Kidney epithelial cell (primary cell): ENCODE measurements around the gene SESN1. TPM values are rescaled to one million over a fixed set of nuclear protein-coding genes. Genes with fewer than 3 reads are reported as not detected.
"Not testable (repeated sequence)": the region's sequence is repeated elsewhere in the genome, so short reads cannot be mapped to it uniquely, and the experiment has no call there.

ENCODE experiments used
- DNase-seq: peaks from one replicate; pipeline ENCODE4 v3.0.0-alpha.2; 2010; ENCODE audit warnings: low read depth
- H3K27me3 ChIP-seq: 2 replicates; pipeline ENCODE4 v1.6.0; 2011; ENCODE audit warnings: low read length; ENCODE audit not compliant: control insufficient read depth, insufficient read depth
- H3K36me3 ChIP-seq: 2 replicates; pipeline ENCODE4 v1.5.1; 2011; ENCODE audit warnings: low read length; ENCODE audit not compliant: control insufficient read depth, insufficient read depth
- H3K4me3 ChIP-seq: 2 replicates; pipeline ENCODE4 v1.5.1; 2011; ENCODE audit warnings: low read depth, mild to moderate bottlenecking, control low read depth, low read length
- total RNA-seq: library from RNA; depleted of rRNA; stranded (reverse); fragments of >200 nt; gene quantifications from 2 replicates; pipeline ENCODE4 v1.2.3, GENCODE V29; 2015
- TF ChIP-seq, protein P1 (sequence below): IDR thresholded peaks from 2 replicates; pipeline ENCODE4 v1.5.1; 2011; ENCODE audit warnings: mild to moderate bottlenecking, moderate library complexity, low read length, control low read depth, inconsistent platforms; ENCODE audit not compliant: insufficient read depth, poor library complexity, severe bottlenecking

Gene SESN1
- total RNA-seq, 1 donor from 2014 or later, result 13.2 TPM

DNA sequence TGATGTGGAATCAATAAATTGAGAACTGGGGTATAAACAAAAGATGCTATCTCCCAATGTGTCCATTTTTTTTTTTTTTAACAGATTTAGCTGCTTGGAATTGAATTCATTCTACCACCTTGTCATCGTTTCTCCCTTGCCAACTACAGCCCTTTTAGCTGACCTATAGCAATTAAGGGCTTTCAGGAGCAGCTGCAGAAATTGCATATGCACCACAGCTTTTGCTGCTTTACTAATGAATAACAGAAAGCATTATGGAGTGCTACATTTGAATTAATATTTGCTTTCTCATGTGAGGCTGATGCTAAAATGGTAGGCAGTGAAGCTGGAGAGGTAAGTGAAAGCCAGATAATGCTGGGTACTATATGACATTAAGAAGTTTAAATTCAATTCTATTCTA is 5.7 kb downstream of the SESN1 start:
- TF ChIP-seq, protein P1, sequence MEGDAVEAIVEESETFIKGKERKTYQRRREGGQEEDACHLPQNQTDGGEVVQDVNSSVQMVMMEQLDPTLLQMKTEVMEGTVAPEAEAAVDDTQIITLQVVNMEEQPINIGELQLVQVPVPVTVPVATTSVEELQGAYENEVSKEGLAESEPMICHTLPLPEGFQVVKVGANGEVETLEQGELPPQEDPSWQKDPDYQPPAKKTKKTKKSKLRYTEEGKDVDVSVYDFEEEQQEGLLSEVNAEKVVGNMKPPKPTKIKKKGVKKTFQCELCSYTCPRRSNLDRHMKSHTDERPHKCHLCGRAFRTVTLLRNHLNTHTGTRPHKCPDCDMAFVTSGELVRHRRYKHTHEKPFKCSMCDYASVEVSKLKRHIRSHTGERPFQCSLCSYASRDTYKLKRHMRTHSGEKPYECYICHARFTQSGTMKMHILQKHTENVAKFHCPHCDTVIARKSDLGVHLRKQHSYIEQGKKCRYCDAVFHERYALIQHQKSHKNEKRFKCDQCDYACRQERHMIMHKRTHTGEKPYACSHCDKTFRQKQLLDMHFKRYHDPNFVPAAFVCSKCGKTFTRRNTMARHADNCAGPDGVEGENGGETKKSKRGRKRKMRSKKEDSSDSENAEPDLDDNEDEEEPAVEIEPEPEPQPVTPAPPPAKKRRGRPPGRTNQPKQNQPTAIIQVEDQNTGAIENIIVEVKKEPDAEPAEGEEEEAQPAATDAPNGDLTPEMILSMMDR, result no peak

DNA sequence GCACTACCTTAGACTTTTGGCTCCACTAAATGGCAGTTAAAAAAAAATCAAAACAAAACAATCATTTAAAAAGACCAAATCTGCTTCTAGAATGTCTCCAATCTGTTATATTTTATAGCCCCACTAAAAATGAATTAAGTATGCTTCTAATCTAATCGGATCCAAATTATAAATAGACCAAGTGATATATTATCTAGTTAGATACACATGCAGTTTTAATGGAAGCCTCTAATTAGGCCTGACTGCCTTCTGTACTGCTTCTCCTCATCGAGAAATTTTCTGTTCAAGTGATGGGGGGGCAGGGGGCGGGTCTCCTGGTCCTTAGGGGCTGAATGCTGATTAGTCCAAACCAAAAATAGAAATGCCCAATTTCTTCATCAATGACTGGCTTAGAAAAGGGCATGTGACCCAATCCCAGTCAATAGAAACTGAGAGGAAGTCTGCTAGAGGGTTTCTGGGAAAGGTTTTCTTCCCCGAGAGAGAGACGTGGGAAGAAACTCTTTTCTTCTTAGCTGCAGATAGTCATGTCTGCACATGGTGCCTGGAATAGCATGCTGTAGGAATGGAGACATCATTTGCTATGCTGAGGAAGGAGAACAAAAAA is 6.9 kb downstream of the SESN1 start:
- H3K36me3 ChIP-seq, result no peaks in the 10 kb centered on the region
- no peak overlapping the region for H3K4me3 ChIP-seq
- TF ChIP-seq, protein P1, result no peak
- no peak for DNase-seq
- no peaks in the 10 kb centered on the region for H3K27me3 ChIP-seq

More for the DNA sequence above, 5.7 kb downstream of the SESN1 start:
- no peaks in the 10 kb centered on the region for H3K27me3 ChIP-seq
- no peaks in the 10 kb centered on the region for H3K36me3 ChIP-seq
- no peak overlapping the region for H3K4me3 ChIP-seq
- no peak for DNase-seq

DNA sequence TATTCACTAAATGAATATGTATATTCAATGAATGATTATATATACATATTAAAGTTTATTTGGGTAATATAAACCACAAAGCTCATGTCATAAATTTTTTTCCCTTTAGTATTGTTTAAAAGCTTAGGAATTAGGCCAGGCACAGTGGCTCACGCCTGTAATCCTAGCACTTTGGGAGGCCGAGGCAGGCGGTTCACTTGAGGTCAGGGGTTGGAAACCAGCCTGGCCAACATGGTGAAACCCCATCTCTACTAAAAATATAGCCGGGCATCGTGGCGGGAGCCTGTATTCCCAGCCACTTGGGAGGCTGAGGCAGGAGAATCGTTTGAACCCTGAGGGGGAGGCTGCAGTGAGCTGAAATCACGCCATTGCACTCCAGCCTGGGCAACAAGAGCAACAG is 10.5 kb downstream of the SESN1 start:
- DNase-seq, H3K27me3 ChIP-seq, H3K36me3 ChIP-seq, H3K4me3 ChIP-seq: not testable (repeated sequence)

DNA sequence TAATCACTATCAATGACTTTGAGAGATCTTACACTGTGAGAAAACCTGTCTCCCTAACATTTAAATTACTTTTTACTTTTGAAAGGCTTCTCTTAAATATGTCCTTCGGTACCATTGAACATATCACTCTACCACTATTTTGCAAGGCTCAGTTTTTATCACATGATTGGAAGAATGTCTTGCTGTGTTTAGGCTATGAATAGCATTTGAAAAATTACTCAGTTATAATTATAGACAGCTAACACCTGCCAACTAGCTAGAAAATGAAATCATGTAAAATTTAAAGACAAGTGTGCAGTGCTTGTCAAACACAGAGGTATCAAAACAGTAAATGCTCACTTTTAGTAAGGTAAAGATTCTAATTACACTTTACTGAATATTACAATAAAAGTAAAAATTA is 11.0 kb downstream of the SESN1 start:
- TF ChIP-seq, protein P1, result no peak
- no peak for DNase-seq
- H3K36me3 ChIP-seq, result no peaks in the 10 kb centered on the region
- H3K27me3 ChIP-seq, result no peaks in the 10 kb centered on the region
- no peak overlapping the region for H3K4me3 ChIP-seq

DNA sequence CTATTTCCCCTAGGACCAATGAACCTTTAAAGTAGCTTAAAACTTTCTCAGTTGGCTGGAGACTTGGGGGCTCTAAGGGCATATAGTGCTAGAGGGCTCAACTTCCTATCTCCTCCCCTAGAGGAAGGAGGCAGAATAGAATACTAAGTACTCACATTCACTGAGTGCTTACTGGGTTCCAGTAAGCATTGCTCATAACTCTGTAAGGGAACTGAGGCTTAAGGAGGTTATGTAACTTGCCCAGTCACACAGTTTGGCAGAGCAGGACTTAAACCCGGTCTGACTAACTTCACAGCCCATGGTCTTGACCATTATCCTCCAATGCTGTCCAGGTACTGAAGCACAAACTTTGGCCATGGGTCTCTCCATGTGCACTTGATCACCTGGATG is 12.5 kb downstream of the SESN1 start:
- no peak for DNase-seq
- no peaks in the 10 kb centered on the region for H3K36me3 ChIP-seq
- no peak overlapping the region for H3K4me3 ChIP-seq
- TF ChIP-seq, protein P1, result no peak
- H3K27me3 ChIP-seq, result no peaks in the 10 kb centered on the region

DNA sequence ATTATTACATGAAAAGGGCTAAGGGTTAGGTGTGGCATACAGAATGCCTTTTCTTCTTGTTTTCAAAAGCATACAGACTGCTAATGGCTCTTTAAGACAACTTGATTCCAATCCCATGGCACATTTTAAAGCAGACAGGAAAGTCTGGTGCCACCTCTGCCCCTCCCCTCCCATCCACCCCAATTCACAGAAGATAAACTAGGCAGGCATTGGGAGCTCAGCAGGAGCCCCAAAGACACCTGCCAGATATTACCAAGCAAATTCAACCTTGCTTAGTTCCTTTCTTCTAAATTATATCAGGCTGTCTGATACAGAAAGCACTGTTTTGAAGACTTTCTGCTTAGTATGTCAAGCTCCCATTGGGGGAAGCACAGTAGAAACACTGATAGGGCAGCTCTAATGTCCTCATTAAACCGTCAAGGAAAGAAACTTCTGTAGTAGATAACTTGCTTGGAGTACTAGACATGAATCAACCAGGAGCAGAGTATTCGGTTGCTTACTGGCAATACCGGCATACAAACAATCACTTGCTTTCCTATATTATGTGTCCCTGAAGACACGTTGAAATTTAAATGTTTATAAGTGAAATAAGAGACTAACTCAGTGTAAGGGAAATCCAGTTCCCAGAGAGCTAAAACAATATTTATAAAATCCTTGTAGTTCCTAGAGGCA is 13.0 kb downstream of the SESN1 start:
- TF ChIP-seq, protein P1, result no peak
- Histone ChIP-seq H3K36me3 (no peaks in the 10 kb centered on the region), H3K4me3 (no peak overlapping the region), H3K27me3 (no peaks in the 10 kb centered on the region)
- no peak for DNase-seq
